ENCODE measurements around the gene CDH13. TPM values are rescaled to one million over a fixed set of nuclear protein-coding genes. Genes with fewer than 3 reads are reported as not detected.

The CDH13 gene
- total RNA-seq, 1 experiment from 2014 or later, result 2.1 TPM

- no TSS peak for BruUV-seq (replicated peaks)
- no peaks in the 10 kb centered on the region for H3K36me3 ChIP-seq (ENCODE audit: insufficient read depth, low read length, poor library complexity, severe bottlenecking)
- CTCF ChIA-PET, result no interaction called here
- POLR2A ChIA-PET (ENCODE audit: low non-redundant PET), result no interaction called here
- TF ChIP-seq, protein P1, sequence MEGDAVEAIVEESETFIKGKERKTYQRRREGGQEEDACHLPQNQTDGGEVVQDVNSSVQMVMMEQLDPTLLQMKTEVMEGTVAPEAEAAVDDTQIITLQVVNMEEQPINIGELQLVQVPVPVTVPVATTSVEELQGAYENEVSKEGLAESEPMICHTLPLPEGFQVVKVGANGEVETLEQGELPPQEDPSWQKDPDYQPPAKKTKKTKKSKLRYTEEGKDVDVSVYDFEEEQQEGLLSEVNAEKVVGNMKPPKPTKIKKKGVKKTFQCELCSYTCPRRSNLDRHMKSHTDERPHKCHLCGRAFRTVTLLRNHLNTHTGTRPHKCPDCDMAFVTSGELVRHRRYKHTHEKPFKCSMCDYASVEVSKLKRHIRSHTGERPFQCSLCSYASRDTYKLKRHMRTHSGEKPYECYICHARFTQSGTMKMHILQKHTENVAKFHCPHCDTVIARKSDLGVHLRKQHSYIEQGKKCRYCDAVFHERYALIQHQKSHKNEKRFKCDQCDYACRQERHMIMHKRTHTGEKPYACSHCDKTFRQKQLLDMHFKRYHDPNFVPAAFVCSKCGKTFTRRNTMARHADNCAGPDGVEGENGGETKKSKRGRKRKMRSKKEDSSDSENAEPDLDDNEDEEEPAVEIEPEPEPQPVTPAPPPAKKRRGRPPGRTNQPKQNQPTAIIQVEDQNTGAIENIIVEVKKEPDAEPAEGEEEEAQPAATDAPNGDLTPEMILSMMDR (conservative IDR thresholded peaks at IDR 0.05; ENCODE audit: low read depth, low read length), result no peak
- TF ChIP-seq EZH2 (IDR thresholded peaks at IDR 0.05; ENCODE audit: borderline replicate concordance, low read depth, low read length, poor library complexity, severe bottlenecking), result no peak
- H3K9me3 ChIP-seq (ENCODE audit: low read depth, low read length, poor library complexity, severe bottlenecking), result no peaks in the 10 kb centered on the region
- H3K4me1 ChIP-seq (ENCODE audit: insufficient read depth, low read length, poor library complexity, severe bottlenecking), result no peaks in the 10 kb centered on the region
- intact Hi-C loops (cut with micrococcal nuclease; ENCODE audit: unreplicated experiment), result no loop called here
- peaks cover 45% of the 10 kb centered on the region for H3K27me3 ChIP-seq (replicated peaks; ENCODE audit: insufficient read depth, low read depth, low read length, poor library complexity)
- DNase-seq (ENCODE audit: low spot score), result no peak
- no peak overlapping the region for H3K27ac ChIP-seq (ENCODE audit: low read depth, low read length, poor library complexity, severe bottlenecking)
- no peak overlapping the region for H3K4me3 ChIP-seq (ENCODE audit: low read depth, low read length, poor library complexity, severe bottlenecking)
These were observed 1079.1 kb downstream of the CDH13 start for GRCh38 chr16:83705856-83706255.

- Histone ChIP-seq H3K9me3 (ENCODE audit: low read depth, low read length, poor library complexity, severe bottlenecking) (no peaks in the 10 kb centered on the region), H3K4me3 (ENCODE audit: low read depth, low read length, poor library complexity, severe bottlenecking) (no peak overlapping the region), H3K4me1 (ENCODE audit: insufficient read depth, low read length, poor library complexity, severe bottlenecking) (no peaks in the 10 kb centered on the region), H3K36me3 (ENCODE audit: insufficient read depth, low read length, poor library complexity, severe bottlenecking) (no peaks in the 10 kb centered on the region), H3K27ac (ENCODE audit: low read depth, low read length, poor library complexity, severe bottlenecking) (no peak overlapping the region), H3K27me3 (replicated peaks; ENCODE audit: insufficient read depth, low read depth, low read length, poor library complexity) (peaks cover 51% of the 10 kb centered on the region)
- CTCF ChIA-PET, result no interaction called here
- BruUV-seq (replicated peaks), result no TSS peak
- TF ChIP-seq, protein P1 (conservative IDR thresholded peaks at IDR 0.05; ENCODE audit: low read depth, low read length), result no peak
- no peak for TF ChIP-seq EZH2 (IDR thresholded peaks at IDR 0.05; ENCODE audit: borderline replicate concordance, low read depth, low read length, poor library complexity, severe bottlenecking)
- intact Hi-C loops (cut with micrococcal nuclease; ENCODE audit: unreplicated experiment), result no loop called here
- no peak for DNase-seq (ENCODE audit: low spot score)
- POLR2A ChIA-PET (ENCODE audit: low non-redundant PET), result no interaction called here
These were observed 1079.6 kb downstream of the CDH13 start for GRCh38 chr16:83706394-83706793.

- CTCF ChIA-PET, result no interaction called here
- TF ChIP-seq, protein P1 (conservative IDR thresholded peaks at IDR 0.05; ENCODE audit: low read depth, low read length), result no peak
- no peak for TF ChIP-seq EZH2 (IDR thresholded peaks at IDR 0.05; ENCODE audit: borderline replicate concordance, low read depth, low read length, poor library complexity, severe bottlenecking)
- H3K4me1 ChIP-seq (ENCODE audit: insufficient read depth, low read length, poor library complexity, severe bottlenecking), result no peaks in the 10 kb centered on the region
- BruUV-seq (replicated peaks), result no TSS peak
- H3K36me3 ChIP-seq (ENCODE audit: insufficient read depth, low read length, poor library complexity, severe bottlenecking), result no peaks in the 10 kb centered on the region
- DNase-seq (ENCODE audit: low spot score), result no peak
- POLR2A ChIA-PET (ENCODE audit: low non-redundant PET), result no interaction called here
- H3K4me3 ChIP-seq (ENCODE audit: low read depth, low read length, poor library complexity, severe bottlenecking), result no peak overlapping the region
- intact Hi-C loops (cut with micrococcal nuclease; ENCODE audit: unreplicated experiment), result no loop called here
- H3K9me3 ChIP-seq (ENCODE audit: low read depth, low read length, poor library complexity, severe bottlenecking), result no peaks in the 10 kb centered on the region
- H3K27ac ChIP-seq (ENCODE audit: low read depth, low read length, poor library complexity, severe bottlenecking), result no peak overlapping the region
- H3K27me3 ChIP-seq (replicated peaks; ENCODE audit: insufficient read depth, low read depth, low read length, poor library complexity), result peaks cover 50% of the 10 kb centered on the region
These were observed 1084.3 kb downstream of the CDH13 start for GRCh38 chr16:83711069-83711468.

Data from A673 (cell line).